Activated T-helper 1 cell treated with anti-CD3 and anti-CD28 coated beads, Interleukin-12 subunit alpha, Interleukin-12 subunit beta, Interleukin-2, Interleukin-4 antibody, amounts not matched to agents 30 ng/mL and 10 ng/mL and 1 ng/mL, durations not matched to agents 14 hours and 24 hours and 36 hours (primary cell): Measurements from ENCODE around the gene LRRC25. TPM values are rescaled to one million over a fixed set of nuclear protein-coding genes. Genes with fewer than 3 reads are reported as not detected.
"Not testable (repeated sequence)": the region's sequence is repeated elsewhere in the genome, so short reads cannot be mapped to it uniquely, and the experiment has no call there.

Experiments
- DNase-seq: peaks from one replicate; pipeline ENCODE4 v3.0.0; 2021; ENCODE audit warnings: low spot score
- H3K27ac Mint-ChIP-seq: one replicate; pipeline ENCODE4 v1.8.0; 2021; ENCODE audit warnings: mild to moderate bottlenecking, mixed read lengths
- H3K27me3 Mint-ChIP-seq: one replicate; pipeline ENCODE4 v1.8.0; 2022; ENCODE audit warnings: mild to moderate bottlenecking, moderate library complexity, mixed read lengths; ENCODE audit not compliant: insufficient read depth
- H3K36me3 Mint-ChIP-seq: one replicate; pipeline ENCODE4 v1.8.0; 2021; ENCODE audit warnings: low read depth, mixed read lengths
- H3K4me1 Mint-ChIP-seq: one replicate; pipeline ENCODE4 v1.8.0; 2021; ENCODE audit warnings: low read depth, mixed read lengths
- H3K4me3 Mint-ChIP-seq: one replicate; pipeline ENCODE4 v1.8.0; 2021; ENCODE audit warnings: mild to moderate bottlenecking, moderate library complexity, mixed read lengths
- H3K9me3 Mint-ChIP-seq: one replicate; pipeline ENCODE4 v1.8.0; 2021; ENCODE audit warnings: mixed read lengths
- intact Hi-C: fragments of 100-400 bp; cut with micrococcal nuclease; formaldehyde crosslinking; loops from one replicate; pipeline ENCODE4 v1.15.1; 2024
- total RNA-seq: library from RNA; stranded (reverse); gene quantifications from 2 replicates; pipeline ENCODE4 v1.2.3, GENCODE V29; 2022

The LRRC25 gene
- total RNA-seq, 1 donor from 2014 or later, result not detected

DNA sequence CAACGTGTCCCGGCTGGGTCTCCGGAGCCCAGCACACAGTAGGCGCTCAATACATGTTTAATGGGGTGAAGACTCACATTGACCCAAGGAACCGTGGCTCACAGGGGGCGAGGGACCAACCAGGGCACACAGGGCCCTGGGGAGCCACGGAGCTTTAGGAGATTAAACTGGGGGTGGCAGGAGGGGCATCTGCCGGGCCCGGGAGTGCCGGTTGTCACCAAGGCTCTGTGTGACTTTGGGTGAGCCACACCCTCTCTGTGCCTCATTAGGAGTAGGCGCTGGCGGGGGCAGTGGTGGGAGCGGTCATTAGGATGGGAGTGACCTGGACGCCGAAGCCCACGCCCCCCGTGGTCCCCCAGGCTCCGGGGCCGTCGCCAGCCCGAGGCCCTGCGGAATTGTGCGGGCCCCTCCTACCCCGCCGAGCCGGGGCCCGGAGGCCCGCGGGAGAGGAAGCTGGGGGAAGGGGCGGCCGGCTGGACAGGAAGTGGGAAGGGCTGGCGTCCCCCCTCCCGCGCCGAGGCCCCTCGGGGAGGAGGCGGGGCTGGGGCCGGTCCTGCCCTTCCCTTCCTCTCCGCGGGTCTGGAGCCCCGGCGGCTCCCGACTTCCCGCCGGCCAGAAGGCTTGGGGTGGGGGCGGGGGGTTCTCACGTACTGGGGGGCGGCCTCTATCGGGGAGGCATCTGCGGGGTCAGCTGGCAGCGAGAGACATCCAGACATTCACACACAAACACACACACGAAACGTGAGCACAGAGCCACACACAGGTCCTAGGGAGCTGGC is 20.0 kb upstream of the LRRC25 start:
- H3K4me1 Mint-ChIP-seq, result peaks cover 68% of the 10 kb centered on the region
- DNase-seq, result peak; percentile 39
- H3K9me3 Mint-ChIP-seq, result no peaks in the 10 kb centered on the region
- H3K27ac Mint-ChIP-seq, result peak overlapping the region; percentile 92
- peaks cover 2% of the 10 kb centered on the region for H3K36me3 Mint-ChIP-seq
- peak overlapping the region; percentile 82 for H3K4me3 Mint-ChIP-seq
- intact Hi-C loops, result loop anchor here (2.0 to 5.0 kb wide), 5 partner anchors 125 to 501 kb away; partner anchors contain the start of genes COPE, DDX49 and MPV17L2
- H3K27me3 Mint-ChIP-seq, result peaks cover 9% of the 10 kb centered on the region

DNA sequence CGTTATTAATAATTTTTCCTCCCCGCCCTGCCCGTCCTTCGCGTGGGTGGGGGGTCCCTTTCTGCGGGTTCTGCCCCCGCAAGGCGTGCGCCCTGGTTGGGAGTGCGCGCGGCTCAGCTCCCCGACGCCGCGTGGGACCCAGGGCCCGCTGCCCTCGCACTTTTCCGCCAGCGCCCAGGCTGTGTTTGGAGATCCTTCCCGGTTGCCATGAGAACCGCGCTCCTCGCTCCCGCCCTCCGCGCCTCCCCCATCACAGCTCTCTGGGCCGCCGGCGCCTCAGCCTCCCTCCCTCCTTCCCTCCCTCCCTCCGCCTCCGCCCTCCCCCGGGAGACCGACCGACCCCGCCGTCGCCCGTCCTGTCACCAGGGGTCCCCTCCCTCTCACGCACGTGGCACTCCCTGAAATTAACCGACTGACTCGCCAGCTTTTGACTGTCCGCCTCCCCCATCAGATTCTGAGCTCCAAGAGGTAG is 19.4 kb upstream of the LRRC25 start:
- Mint-ChIP-seq H3K4me1 (peaks cover 61% of the 10 kb centered on the region), H3K36me3 (peaks cover 2% of the 10 kb centered on the region), H3K9me3 (no peaks in the 10 kb centered on the region), H3K27ac (peak overlapping the region; percentile 92), H3K27me3 (peaks cover 9% of the 10 kb centered on the region), H3K4me3 (peak overlapping the region; percentile 72)
- DNase-seq, result peak; percentile 60
- intact Hi-C loops, result loop anchor here (5.0 kb wide), 4 partner anchors 125 to 225 kb away; partner anchors contain the start of gene MPV17L2

GRCh38 chr19:18415178-18415867 is 17.9 kb upstream of the LRRC25 start:
- H3K4me1 Mint-ChIP-seq, result peaks cover 51% of the 10 kb centered on the region
- peak overlapping the region; percentile 73 for H3K27ac Mint-ChIP-seq
- H3K27me3 Mint-ChIP-seq, result peaks cover 15% of the 10 kb centered on the region
- no peaks in the 10 kb centered on the region for H3K9me3 Mint-ChIP-seq
- no peak for DNase-seq
- intact Hi-C loops, result loop anchor here (5.0 kb wide), 4 partner anchors 123 to 223 kb away; partner anchors contain the start of gene MPV17L2
- peaks cover 2% of the 10 kb centered on the region for H3K36me3 Mint-ChIP-seq
- no peak overlapping the region for H3K4me3 Mint-ChIP-seq

GRCh38 chr19:18414504-18415177 is 17.2 kb upstream of the LRRC25 start:
- Mint-ChIP-seq H3K4me1 (peaks cover 49% of the 10 kb centered on the region), H3K27me3 (peaks cover 15% of the 10 kb centered on the region), H3K36me3 (peaks cover 2% of the 10 kb centered on the region), H3K27ac (peak overlapping the region; percentile 70), H3K9me3 (no peaks in the 10 kb centered on the region), H3K4me3 (no peak overlapping the region)
- intact Hi-C loops, result loop anchor here (5.0 kb wide), 4 partner anchors 122 to 222 kb away; partner anchors contain the start of gene MPV17L2
- no peak for DNase-seq

- DNase-seq, result no peak
- Mint-ChIP-seq H3K9me3 (no peaks in the 10 kb centered on the region), H3K36me3 (peaks cover 2% of the 10 kb centered on the region), H3K4me3 (no peak overlapping the region), H3K27ac (peak overlapping the region; percentile 44), H3K27me3 (peaks cover 13% of the 10 kb centered on the region), H3K4me1 (peaks cover 36% of the 10 kb centered on the region)
- intact Hi-C loops, result no loop called here
These were observed 15.3 kb upstream of the LRRC25 start for GRCh38 chr19:18412610-18413239.

GRCh38 chr19:18408053-18408476 is 10.6 kb upstream of the LRRC25 start:
- Mint-ChIP-seq H3K4me1 (peaks cover 4% of the 10 kb centered on the region), H3K36me3 (no peaks in the 10 kb centered on the region), H3K27ac (no peak overlapping the region), H3K9me3 (no peaks in the 10 kb centered on the region), H3K27me3 (peaks cover 10% of the 10 kb centered on the region), H3K4me3 (no peak overlapping the region)
- no peak for DNase-seq
- intact Hi-C loops, result no loop called here

DNA sequence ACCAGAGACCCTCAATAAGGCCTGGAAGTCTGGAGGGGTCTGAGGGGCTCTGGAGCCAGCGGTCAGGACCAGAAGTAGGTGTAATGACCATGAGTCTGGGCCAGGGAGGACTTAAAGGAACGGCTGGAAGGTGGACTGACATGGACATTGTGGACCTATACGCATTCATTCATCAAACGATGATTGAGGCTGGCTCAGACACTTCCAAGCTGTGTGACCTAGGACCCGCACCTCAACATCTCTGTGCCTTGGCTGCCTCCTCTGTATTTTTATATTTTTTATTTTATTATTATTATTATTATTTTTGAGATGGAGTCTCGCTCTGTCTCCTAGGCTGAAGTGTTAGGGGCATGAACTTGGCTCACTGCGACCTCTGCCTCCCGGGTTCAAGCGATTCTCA is 9.3 kb upstream of the LRRC25 start:
- Mint-ChIP-seq H3K27me3 (peaks cover 6% of the 10 kb centered on the region), H3K36me3 (no peaks in the 10 kb centered on the region), H3K4me3 (no peak overlapping the region), H3K4me1 (peaks cover 6% of the 10 kb centered on the region), H3K9me3 (no peaks in the 10 kb centered on the region), H3K27ac (no peak overlapping the region)
- DNase-seq, result no peak
- intact Hi-C loops, result no loop called here

DNA sequence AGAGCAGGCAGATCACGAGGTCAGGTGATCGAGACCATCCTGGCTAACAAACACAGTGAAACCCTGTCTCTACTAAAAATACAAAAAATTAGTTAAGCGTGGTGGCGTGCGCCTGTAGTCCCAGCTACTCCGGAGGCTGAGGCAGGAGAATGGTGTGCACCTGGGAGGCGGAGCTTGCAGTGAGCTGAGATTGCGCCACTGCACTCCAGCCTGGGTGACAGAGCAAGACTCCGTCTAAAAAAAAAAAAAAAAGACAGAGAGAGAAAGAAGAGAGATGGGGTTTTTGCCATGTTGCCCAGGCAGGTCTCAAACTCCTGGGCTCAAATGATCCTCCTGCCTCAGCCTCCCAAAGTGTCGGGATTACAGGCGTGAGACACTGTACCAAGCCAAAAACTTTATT is 8.3 kb upstream of the LRRC25 start:
- intact Hi-C loops, H3K36me3 Mint-ChIP-seq, H3K27ac Mint-ChIP-seq, H3K27me3 Mint-ChIP-seq, H3K4me3 Mint-ChIP-seq, H3K9me3 Mint-ChIP-seq, DNase-seq: not testable (repeated sequence)
- H3K4me1 Mint-ChIP-seq, result peaks cover 15% of the 10 kb centered on the region

- H3K27ac Mint-ChIP-seq, intact Hi-C loops, H3K9me3 Mint-ChIP-seq, H3K36me3 Mint-ChIP-seq, DNase-seq, H3K4me3 Mint-ChIP-seq, H3K27me3 Mint-ChIP-seq: not testable (repeated sequence)
- H3K4me1 Mint-ChIP-seq, result peaks cover 13% of the 10 kb centered on the region
These were observed 5.2 kb upstream of the LRRC25 start for GRCh38 chr19:18402455-18403248.

DNA sequence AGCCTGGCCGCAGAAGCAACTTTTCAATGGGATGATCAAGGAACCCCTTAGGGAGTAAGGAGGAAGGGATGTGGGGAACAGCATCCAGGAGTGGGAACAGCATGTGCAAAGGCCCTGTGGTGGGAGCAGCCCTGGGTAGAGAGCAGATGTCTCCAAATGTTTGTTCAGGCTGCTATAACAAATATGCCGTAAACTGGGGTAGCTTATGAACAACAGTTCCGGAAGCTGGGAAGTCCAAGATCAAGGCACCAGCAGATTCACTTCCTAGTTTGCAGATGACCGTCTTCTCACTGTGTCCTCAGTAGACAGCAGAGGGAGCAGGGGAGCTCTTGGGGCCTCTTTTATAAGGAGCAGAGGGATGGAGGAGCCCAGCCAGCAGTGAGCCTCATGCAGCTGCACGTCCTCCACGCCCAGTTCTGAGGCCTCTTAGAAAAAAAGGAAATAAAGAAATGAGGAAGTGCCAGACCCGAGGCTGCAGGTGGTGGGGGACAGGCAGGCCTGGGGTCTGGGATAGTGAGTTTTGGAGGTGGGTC is 4.2 kb upstream of the LRRC25 start:
- H3K27me3 Mint-ChIP-seq, result peaks cover 3% of the 10 kb centered on the region
- H3K27ac Mint-ChIP-seq, result no peak overlapping the region
- H3K36me3 Mint-ChIP-seq, result no peaks in the 10 kb centered on the region
- no peak for DNase-seq
- H3K4me3 Mint-ChIP-seq, result no peak overlapping the region
- H3K4me1 Mint-ChIP-seq, result peaks cover 13% of the 10 kb centered on the region
- no peaks in the 10 kb centered on the region for H3K9me3 Mint-ChIP-seq
- intact Hi-C loops, result loop anchor here (1.0 kb wide), 1 partner anchor 9 kb away; no protein-coding TSS in a partner anchor

DNA sequence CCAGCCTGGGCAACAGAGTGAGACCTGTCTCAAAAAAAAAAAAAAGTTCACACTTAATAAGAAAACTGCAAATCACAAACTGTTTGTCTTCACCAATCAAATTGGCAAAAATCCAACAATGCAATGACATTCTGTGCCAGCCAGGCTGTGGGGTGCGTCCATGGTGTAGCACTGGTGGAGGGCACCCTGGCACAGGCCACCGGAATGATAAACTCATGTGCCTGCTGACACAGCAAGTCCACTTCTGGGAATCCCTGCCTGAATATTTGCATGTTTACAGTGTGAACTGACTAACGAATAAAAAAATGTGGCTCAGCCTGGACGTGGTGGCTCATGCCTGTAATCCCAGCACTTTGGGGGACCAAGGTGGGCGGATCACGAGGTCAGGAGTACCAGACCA is 1.6 kb upstream of the LRRC25 start:
- no peak for DNase-seq
- H3K4me3 Mint-ChIP-seq, result no peak overlapping the region
- intact Hi-C loops, result no loop called here
- H3K27ac Mint-ChIP-seq, result no peak overlapping the region
- H3K27me3 Mint-ChIP-seq, result peaks cover 3% of the 10 kb centered on the region
- H3K4me1 Mint-ChIP-seq, result peaks cover 13% of the 10 kb centered on the region
- no peaks in the 10 kb centered on the region for H3K36me3 Mint-ChIP-seq
- H3K9me3 Mint-ChIP-seq, result no peaks in the 10 kb centered on the region
